Thyroid gland (tissue), 4 donors: ENCODE data around the gene RNPEPL1. TPM values are rescaled to one million over a fixed set of nuclear protein-coding genes. Genes with fewer than 3 reads are reported as not detected.

ENCODE experiments used
- DNase-seq, 2 donors: peaks; one replicate each; pipeline ENCODE4 v3.0.0-alpha.2; 2019
- H3K27ac ChIP-seq, 3 donors: fragments of 200-600 bp; sonication (generic); 1 replicate in 2 of 3; 2 replicates in 1 of 3; pipeline ENCODE4 v1.5.1; 2016 to 2019; ENCODE audit warnings: mild to moderate bottlenecking in 1 of 3, moderate library complexity in 1 of 3
- H3K27me3 ChIP-seq: fragments of 200-600 bp; sonication (generic); one replicate; pipeline ENCODE4 v1.5.1; 2019
- H3K36me3 ChIP-seq, 2 donors: fragments of 200-600 bp; sonication (generic); one replicate each; pipeline ENCODE4 v1.5.1; 2016 to 2019
- H3K4me1 ChIP-seq, 2 donors: fragments of 200-600 bp; sonication (generic); one replicate each; pipeline ENCODE4 v1.5.1; 2017 to 2019
- H3K4me3 ChIP-seq, 3 donors: fragments of 200-600 bp; sonication (generic); replicated peaks in 1 of 3; 1 replicate in 2 of 3; 2 replicates in 1 of 3; pipeline ENCODE4 v1.5.1; 2016; ENCODE audit warnings: mild to moderate bottlenecking in 1 of 3
- H3K9me3 ChIP-seq: fragments of 200-600 bp; sonication (generic); one replicate; pipeline ENCODE4 v1.5.1; 2017
- POLR2A ChIP-seq, 2 donors: fragments of 450-650 bp; IDR thresholded peaks; one replicate each; pipeline ENCODE4 v1.6.1; 2017; ENCODE audit warnings: antibody characterized with exemption in 2 of 2, mild to moderate bottlenecking in 2 of 2, moderate library complexity in 1 of 2
- WGBS, 2 donors: methylation state at CpG; one replicate each; pipeline ENCODE4 v1.1.5; 2017; 5-methylcytosine and 5-hydroxymethylcytosine counted together
- intact Hi-C: fragments of 100-400 bp; cut with DNase I; formaldehyde crosslinking; loops from one replicate; pipeline ENCODE4 v1.15.1; 2023
- total RNA-seq, 4 donors: library from RNA; depleted of rRNA; stranded (reverse); fragments of >200 nt; gene quantifications; one replicate each; pipeline ENCODE4 v1.2.3, GENCODE V29; 2016
- TF ChIP-seq, protein P1 (sequence below), 6 experiments: fragments of 200-600 bp in 3 of 6; fragments of 450-650 bp in 3 of 6; sonication (generic) in 3 of 6; IDR thresholded peaks; one replicate each; pipeline ENCODE4 v1.5.1; 2016 to 2019; ENCODE audit warnings: antibody characterized with exemption in 6 of 6, mild to moderate bottlenecking in 2 of 6, inconsistent platforms in 1 of 6, moderate library complexity in 1 of 6

RNPEPL1 gene
- total RNA-seq, 4 donors from 2014 or later = 20.0 to 45.5 (median 37.3) TPM

- Histone ChIP-seq H3K9me3 (no peaks in the 10 kb centered on the region), H3K27me3 (no peaks in the 10 kb centered on the region), H3K36me3 (peaks cover 2 to 13% of the 10 kb centered on the region in 2 donors), H3K4me3 (no peak overlapping the region), H3K4me1 (no peaks in the 10 kb centered on the region), H3K27ac (no peak overlapping the region)
- peak; percentile 0 to 1 for DNase-seq
- intact Hi-C loops = loop anchor here (10.0 kb wide), 1 partner anchor 108 kb away; no protein-coding TSS in a partner anchor
- WGBS, 2 donors = 95 to 97% methylated on average over 10 of the region's 10 CpGs
- TF ChIP-seq, protein P1, sequence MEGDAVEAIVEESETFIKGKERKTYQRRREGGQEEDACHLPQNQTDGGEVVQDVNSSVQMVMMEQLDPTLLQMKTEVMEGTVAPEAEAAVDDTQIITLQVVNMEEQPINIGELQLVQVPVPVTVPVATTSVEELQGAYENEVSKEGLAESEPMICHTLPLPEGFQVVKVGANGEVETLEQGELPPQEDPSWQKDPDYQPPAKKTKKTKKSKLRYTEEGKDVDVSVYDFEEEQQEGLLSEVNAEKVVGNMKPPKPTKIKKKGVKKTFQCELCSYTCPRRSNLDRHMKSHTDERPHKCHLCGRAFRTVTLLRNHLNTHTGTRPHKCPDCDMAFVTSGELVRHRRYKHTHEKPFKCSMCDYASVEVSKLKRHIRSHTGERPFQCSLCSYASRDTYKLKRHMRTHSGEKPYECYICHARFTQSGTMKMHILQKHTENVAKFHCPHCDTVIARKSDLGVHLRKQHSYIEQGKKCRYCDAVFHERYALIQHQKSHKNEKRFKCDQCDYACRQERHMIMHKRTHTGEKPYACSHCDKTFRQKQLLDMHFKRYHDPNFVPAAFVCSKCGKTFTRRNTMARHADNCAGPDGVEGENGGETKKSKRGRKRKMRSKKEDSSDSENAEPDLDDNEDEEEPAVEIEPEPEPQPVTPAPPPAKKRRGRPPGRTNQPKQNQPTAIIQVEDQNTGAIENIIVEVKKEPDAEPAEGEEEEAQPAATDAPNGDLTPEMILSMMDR (IDR thresholded peaks at IDR 0.05) = no peak
- no peak for TF ChIP-seq POLR2A (IDR thresholded peaks at IDR 0.05)
These were observed 28.8 kb downstream of the RNPEPL1 start for GRCh38 chr2:240597054-240597418.

DNA sequence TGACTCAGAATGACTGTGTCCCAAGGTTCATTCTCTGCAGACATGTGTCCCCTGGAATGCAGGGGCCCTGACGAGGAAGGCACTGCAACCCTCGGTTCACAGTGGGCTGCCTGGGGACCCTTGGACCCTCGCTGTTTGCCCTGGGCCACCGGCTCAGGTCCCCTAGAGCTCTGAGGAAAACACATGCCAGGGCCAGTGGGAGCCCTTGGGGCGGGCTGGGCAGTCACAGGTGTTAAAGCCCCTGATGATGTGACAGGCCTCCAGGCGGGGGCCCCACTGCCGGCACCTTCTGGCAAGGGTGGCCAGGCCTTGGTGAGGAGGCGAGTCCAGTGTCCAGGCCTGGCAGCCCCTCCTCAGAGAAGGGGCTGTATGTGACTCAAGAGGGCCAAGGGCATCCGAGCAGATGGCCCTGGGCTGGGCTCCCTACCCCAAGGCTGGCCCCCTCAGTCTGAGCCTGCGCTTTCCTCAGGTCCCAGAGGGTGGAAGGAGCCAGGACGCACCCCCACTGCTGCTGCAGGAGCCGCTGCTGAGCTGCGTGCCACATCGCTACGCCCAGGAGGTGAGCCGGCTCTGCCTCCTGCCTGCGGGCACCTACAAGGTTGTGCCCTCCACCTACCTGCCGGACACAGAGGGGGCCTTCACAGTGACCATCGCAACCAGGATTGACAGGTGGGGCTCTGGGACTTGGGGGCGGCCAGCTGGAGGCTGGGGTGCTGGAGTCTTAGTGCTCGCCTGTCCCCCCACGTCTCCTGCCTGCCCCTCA, 29.3 kb downstream of the RNPEPL1 start:
- Histone ChIP-seq H3K27me3 (no peaks in the 10 kb centered on the region), H3K4me1 (no peaks in the 10 kb centered on the region), H3K4me3 (no peak overlapping the region), H3K36me3 (peaks cover 0 to 13% of the 10 kb centered on the region in 2 donors), H3K9me3 (no peaks in the 10 kb centered on the region), H3K27ac (no peak overlapping the region)
- no peak for TF ChIP-seq POLR2A (IDR thresholded peaks at IDR 0.05)
- TF ChIP-seq, protein P1 (IDR thresholded peaks at IDR 0.05) = no peak
- WGBS, 2 donors = 89 to 95% methylated on average over 11 to 13 of the region's 22 CpGs
- intact Hi-C loops = loop anchor here (10.0 kb wide), 1 partner anchor 107 kb away; no protein-coding TSS in a partner anchor
- DNase-seq = peak; percentile 0 to 1

GRCh38 chr2:240598311-240598911, 30.1 kb downstream of the RNPEPL1 start:
- intact Hi-C loops = loop anchor here (10.0 kb wide), 1 partner anchor 106 kb away; no protein-coding TSS in a partner anchor
- Histone ChIP-seq H3K4me3 (no peak overlapping the region), H3K27ac (no peak overlapping the region), H3K9me3 (no peaks in the 10 kb centered on the region), H3K36me3 (peaks cover 0 to 13% of the 10 kb centered on the region in 2 donors), H3K4me1 (no peaks in the 10 kb centered on the region), H3K27me3 (no peaks in the 10 kb centered on the region)
- DNase-seq = peak; percentile 0 to 1
- TF ChIP-seq, protein P1 (IDR thresholded peaks at IDR 0.05) = no peak
- TF ChIP-seq POLR2A (IDR thresholded peaks at IDR 0.05) = no peak
- 80 to 90% methylated on average over 1 to 6 of the region's 17 CpGs for WGBS, 2 donors

DNA sequence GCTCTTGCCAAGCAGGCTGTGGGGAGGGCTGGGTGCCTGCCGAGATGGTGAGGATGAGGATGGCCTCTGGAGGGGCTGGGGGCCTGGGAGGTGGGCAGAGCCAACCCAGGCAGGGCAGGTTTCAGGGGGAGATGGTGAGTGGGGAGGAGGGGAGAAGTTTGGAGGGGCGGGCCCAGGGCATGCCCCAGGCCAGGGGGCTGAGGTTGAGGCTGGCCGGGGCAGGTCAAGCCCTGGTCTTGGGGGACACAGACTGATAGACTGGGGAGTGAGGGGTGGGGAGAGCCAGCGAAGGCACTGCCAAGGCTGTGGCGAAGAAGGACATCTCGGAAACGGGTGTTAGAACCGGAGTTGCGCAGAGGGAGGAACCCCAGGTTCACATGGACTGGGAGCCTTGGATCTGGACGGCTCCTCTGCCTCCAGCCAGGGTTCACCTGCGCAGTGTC, 30.9 kb downstream of the RNPEPL1 start:
- peaks cover 0 to 13% of the 10 kb centered on the region in 2 donors for H3K36me3 ChIP-seq

More for the DNA sequence above, 30.9 kb downstream of the RNPEPL1 start:
- 91 to 97% methylated on average over 11 of the region's 11 CpGs for WGBS, 2 donors
- H3K27ac ChIP-seq = no peak overlapping the region
- H3K4me1 ChIP-seq = peaks cover 0 to 3% of the 10 kb centered on the region in 2 donors
- no peak for TF ChIP-seq POLR2A (IDR thresholded peaks at IDR 0.05)
- TF ChIP-seq, protein P1 (IDR thresholded peaks at IDR 0.05) = no peak
- no peak overlapping the region for H3K4me3 ChIP-seq
- no peaks in the 10 kb centered on the region for H3K9me3 ChIP-seq
- intact Hi-C loops = loop anchor here (10.0 kb wide), 1 partner anchor 106 kb away; no protein-coding TSS in a partner anchor
- DNase-seq = peak in 1 of 2 donors; percentile 0
- no peaks in the 10 kb centered on the region for H3K27me3 ChIP-seq
